Neuronal stem cell (in vitro differentiated cells): ENCODE measurements around the gene FAM25C. TPM values are rescaled to one million over a fixed set of nuclear protein-coding genes. Genes with fewer than 3 reads are reported as not detected.

ENCODE experiments used
- small RNA-seq: library from polyadenylated mRNA; stranded (forward); fragments of <200 nt; extraction: miRNeasy Mini kit (QIAGEN cat#:217004); gene quantifications from one replicate; pipeline ENCODE3, GENCODE V24; 2013; ENCODE audit not compliant: insufficient read depth

The FAM25C gene

Small RNAs within 50 kb of the gene (small RNA-seq; reads per million reads assigned to genes)
- gene RNA5SP315, result not detected
